Neural progenitor cell (in vitro differentiated cells): Measurements from ENCODE around the gene OPTC.

Experiments
- CTCF ChIP-seq: fragments of 200-600 bp; sonication (generic); IDR thresholded peaks from 2 replicates; pipeline ENCODE4 v1.5.1; 2017; ENCODE audit warnings: antibody characterized with exemption, mild to moderate bottlenecking
- EZH2 ChIP-seq: fragments of 200-600 bp; sonication (generic); IDR thresholded peaks from 2 replicates; pipeline ENCODE4 v1.6.1; 2017; ENCODE audit warnings: antibody characterized with exemption, mild to moderate bottlenecking, moderate library complexity
- EZH2phosphoT487 ChIP-seq: fragments of 200-600 bp; sonication (generic); IDR thresholded peaks from 2 replicates; pipeline ENCODE4 v1.6.1; 2017; ENCODE audit warnings: antibody characterized with exemption

GRCh38 chr1:203556047-203556851, 62.3 kb downstream of the OPTC start:
- TF ChIP-seq CTCF: no peak
- TF ChIP-seq EZH2: no peak
- TF ChIP-seq EZH2phosphoT487: no peak
